SIG-M5 treated with dmso at 0.1 percent for 504 hours (cell line): ENCODE data around the gene SLC6A18.

Experiments used
- DNase-seq: peaks from one replicate; lab custom pipeline; 2025; ENCODE audit not compliant: unreplicated experiment; lab: John Stamatoyannopoulos, UW

SLC6A18 gene, protein sequence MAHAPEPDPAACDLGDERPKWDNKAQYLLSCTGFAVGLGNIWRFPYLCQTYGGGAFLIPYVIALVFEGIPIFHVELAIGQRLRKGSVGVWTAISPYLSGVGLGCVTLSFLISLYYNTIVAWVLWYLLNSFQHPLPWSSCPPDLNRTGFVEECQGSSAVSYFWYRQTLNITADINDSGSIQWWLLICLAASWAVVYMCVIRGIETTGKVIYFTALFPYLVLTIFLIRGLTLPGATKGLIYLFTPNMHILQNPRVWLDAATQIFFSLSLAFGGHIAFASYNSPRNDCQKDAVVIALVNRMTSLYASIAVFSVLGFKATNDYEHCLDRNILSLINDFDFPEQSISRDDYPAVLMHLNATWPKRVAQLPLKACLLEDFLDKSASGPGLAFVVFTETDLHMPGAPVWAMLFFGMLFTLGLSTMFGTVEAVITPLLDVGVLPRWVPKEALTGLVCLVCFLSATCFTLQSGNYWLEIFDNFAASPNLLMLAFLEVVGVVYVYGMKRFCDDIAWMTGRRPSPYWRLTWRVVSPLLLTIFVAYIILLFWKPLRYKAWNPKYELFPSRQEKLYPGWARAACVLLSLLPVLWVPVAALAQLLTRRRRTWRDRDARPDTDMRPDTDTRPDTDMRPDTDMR

DNA sequence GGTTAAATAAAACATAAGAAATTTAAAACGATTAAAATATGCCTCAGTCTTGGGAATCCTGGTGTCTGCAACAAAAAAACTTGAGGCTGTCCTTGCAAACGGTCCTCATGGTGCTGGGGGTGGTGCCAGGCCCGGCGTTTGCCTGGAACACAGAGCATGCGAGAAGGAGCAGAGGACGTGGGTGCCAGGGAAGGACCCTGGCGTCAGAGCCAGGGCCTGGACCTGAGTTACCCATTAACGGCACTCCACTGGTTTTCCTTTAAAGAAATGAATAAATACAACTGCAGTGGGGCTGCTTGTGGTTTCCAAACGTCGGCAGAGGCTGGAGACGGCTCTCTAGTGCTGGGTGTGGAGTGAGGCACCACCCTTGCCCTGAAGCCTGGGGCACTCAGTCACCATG, at the start of gene SLC6A18:
Gene SLC6A18 (plus strand): TSS at position 301 of the 400 bp plus-strand sequence. CDS start 97 bp downstream, at position 398.
- no peak for DNase-seq

- no peak for DNase-seq
Measured at GRCh38 chr5:1175801-1176472, 49.2 kb upstream of the SLC6A18 start.

GRCh38 chr5:1176473-1177391, 48.4 kb upstream of the SLC6A18 start:
- DNase-seq = no peak

GRCh38 chr5:1177826-1178528, 47.2 kb upstream of the SLC6A18 start:
- no peak for DNase-seq

DNA sequence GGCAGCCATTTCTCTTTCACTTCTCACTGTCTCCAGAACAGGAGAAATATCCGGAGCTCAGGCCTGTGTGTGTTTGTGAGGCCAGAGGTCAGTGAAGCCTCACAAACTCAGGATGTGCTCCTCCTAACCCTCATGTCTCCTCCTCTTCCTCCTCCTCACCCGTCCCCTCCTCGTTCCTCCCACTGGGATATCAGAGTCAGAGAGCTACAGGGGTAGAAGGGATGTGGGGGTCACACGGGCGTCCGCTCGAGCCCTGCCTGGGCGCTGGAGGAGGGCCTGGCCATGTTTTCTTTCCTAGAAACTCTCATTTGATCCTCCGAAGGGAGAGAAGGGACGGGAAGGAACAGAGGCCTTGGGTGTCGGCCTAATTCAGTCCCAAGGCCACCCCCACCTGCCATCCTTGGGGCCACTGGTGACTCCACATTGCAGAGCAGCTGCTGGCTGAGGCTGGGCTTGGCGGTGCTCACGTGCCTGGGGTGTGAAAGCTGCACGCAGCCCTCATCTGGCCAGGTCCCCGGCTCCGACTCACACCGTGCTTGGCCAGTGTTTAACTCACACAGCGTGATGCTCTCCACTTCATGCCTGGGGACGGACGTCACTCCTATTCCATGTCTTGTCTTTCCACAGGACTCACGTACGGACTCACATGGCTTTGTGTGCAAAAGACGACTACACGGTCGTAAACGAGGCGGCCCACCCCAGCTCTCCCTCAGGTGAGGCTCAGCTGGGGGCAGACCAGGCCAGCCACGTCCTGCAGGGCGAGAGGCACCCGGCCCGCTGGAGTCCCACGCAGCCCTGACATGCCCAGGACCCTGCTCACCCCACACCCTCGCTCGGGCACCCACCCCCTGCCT, 46.4 kb upstream of the SLC6A18 start:
- no peak for DNase-seq

- DNase-seq = no peak
Measured at GRCh38 chr5:1179383-1179715, 45.8 kb upstream of the SLC6A18 start.

DNA sequence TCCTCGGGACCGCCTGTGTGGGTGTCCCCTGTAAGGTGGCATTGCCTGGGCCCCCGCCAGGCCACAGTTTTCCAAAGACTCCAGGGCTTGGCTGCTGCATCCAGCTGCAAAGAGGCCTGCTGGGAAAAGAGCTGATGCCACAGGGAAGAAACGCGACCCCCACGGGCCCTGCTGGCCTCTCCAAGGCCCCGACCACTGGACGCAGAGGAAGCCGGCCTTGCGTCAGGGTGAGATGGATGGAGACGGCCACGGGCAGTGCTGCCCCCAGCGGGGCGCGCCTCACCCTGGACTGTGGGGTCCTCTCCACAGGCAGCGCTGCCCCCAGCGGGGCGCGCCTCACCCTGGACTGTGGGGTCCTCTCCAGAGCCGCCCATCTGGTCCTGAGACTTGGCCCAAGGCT, 45.1 kb upstream of the SLC6A18 start:
- no peak for DNase-seq

- no peak for DNase-seq
Measured at GRCh38 chr5:1180841-1181271, 44.3 kb upstream of the SLC6A18 start.

GRCh38 chr5:1181451-1182359, 43.5 kb upstream of the SLC6A18 start:
- no peak for DNase-seq

DNA sequence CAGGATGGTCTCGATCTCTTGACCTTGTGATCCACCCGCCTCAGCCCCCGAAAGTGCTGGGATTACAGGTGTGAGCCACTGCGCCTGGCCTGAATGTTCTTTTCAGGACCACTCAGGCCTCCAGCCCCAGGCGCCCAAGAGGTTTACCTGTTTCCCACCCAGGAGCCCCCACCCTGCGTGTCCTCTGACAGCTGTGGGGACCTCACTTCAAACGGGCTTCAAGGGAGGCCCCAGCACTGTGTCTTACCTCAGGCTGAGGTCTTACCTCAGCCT, 42.9 kb upstream of the SLC6A18 start:
- no peak for DNase-seq

DNA sequence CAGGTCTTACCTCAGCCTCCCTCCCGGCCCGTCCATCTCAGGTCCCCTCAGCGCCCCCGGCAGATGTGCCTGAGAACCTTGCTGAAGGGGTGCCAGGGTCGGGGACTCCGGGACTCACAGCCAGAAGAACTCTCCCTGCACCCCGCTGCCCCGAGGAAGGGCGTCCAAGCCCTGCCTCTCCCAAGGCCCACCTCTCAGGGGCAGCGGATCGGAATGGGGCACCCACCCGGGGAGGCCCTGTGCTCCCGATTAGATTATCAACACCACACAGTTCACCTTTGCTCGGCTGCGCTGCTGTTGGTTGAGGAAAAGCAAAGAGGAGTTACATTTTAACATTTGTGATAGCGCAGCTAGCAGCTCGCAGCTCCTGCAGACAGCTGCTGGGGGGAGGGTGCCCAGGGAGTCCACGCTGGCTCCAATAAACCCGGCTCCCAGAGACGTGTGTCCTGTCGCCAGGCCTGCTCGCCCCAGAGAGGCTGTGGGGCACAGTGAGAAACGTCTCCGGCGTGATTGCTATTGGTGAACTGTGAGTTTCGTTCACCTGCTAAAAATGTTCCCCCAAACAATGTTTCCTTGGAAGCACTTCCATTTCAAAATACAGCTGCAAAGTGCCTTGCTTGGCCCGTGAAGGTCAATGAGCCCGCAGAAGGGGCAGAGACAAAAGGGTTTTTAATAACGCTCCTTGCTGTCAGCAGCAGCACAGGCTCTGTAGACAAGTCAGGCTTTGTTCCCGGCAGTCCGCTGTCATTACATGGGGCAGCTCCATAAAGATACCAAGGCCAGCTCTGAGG, 42.4 kb upstream of the SLC6A18 start:
- DNase-seq = no peak

- no peak for DNase-seq
Measured at GRCh38 chr5:1183424-1184162, 41.6 kb upstream of the SLC6A18 start.

- no peak for DNase-seq
Measured at GRCh38 chr5:1184163-1184470, 41.1 kb upstream of the SLC6A18 start.

DNA sequence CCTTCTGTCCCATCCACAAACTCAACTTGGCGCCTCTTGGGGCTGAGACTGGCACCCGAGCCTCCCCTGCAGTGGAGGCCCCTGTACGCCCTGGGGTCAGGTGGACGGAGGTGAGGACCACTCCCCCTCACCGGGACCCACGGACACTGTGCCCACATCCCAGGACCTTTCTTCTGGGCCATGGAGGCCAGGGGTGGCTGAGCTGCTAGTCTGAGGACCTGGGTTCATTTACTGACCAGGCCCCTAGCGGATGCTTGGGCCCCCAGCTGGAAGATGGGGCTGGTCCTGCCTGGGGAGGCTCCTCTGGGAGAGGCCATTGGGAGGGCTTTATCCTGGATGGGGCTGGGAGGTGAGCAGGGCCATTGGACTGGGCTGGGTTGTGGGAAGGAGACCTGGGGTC, 40.7 kb upstream of the SLC6A18 start:
- DNase-seq = no peak

DNA sequence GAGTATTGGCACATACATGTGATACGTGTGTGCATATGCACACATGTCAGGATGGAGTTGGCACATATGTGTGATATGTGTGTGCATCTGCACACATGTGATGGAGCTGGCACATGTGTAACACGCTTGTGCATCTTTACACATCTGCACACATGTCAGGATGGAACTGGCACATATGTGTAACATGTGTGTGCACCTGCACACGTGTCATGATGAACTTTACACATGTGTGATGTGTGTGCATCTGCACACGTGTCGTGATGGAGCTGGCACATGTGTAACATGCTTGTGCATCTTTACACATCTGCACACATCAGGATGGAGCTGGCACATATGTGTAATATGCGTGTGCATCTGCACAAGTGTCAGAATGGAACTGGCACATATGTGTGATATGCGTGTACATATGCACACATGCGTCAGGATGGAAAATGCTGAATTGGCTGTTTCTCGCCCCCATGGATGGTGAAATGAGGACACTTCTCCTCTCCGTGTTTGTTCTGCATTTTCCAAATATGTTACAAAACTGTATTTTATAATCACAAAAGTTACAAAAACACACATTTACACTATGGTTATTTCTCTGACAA, 40.0 kb upstream of the SLC6A18 start:
- DNase-seq = no peak

DNA sequence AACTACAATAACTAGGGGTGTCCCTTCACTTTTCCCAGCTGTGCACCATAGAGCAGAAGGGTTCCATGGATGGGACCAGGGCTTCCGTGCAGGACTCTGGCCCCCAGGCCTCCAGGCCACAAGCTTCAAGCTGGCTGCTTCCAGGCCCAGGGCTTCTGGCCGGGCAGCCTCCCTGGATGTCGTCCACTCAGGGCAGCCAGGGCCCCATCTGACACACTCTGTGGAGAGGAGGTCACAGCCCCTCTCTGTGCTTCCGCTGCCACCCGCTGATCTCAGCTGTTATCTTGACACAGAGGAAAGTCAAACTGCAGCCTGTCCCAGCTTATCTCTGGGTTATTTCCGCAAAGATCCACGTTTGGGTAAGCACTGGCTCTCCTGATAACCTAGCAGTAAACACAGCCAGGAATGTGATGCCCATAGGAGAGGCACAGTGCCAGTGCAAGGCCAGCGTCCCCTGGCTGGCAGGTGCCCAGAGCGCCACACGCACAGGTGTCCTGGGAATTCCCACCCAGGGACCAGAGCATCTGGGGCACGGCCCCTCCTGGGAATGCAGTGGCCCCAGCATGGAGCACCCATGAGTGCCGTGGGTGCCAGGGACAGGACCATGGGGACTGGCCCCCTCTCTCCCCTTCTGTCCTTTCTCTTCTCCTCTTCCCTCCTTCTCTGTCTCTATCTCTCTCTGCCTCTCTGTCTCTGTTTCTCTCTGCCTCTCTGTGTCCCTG, 39.4 kb upstream of the SLC6A18 start:
- no peak for DNase-seq
